Smooth muscle cell (in vitro differentiated cells): ENCODE measurements around the gene TTN. TPM values are rescaled to one million over a fixed set of nuclear protein-coding genes. Genes with fewer than 3 reads are reported as not detected.

Source experiments
- DNase-seq: peaks from one replicate; lab custom pipeline; 2025; ENCODE audit not compliant: unreplicated experiment; lab: John Stamatoyannopoulos, UW
- H2AFZ ChIP-seq: fragments of 200-600 bp; sonication (generic); 2 replicates; pipeline ENCODE4 v1.6.0; 2016; ENCODE audit warnings: antibody characterized with exemption, low read depth, mild to moderate bottlenecking
- H3F3A ChIP-seq: fragments of 200-600 bp; sonication (generic); 2 replicates; pipeline ENCODE4 v1.6.0; 2017; ENCODE audit warnings: antibody characterized with exemption, low read depth
- H3K27ac ChIP-seq: fragments of 200-600 bp; sonication (generic); 2 replicates; pipeline ENCODE4 v1.5.1; 2016; ENCODE audit warnings: low read depth, mild to moderate bottlenecking
- H3K27me3 ChIP-seq: fragments of 200-600 bp; sonication (generic); 2 replicates; pipeline ENCODE4 v1.6.1; 2016; ENCODE audit warnings: low read depth, mild to moderate bottlenecking
- H3K36me3 ChIP-seq: fragments of 200-600 bp; sonication (generic); 2 replicates; pipeline ENCODE4 v1.5.1; 2016; ENCODE audit warnings: low read depth
- H3K4me1 ChIP-seq: fragments of 200-600 bp; sonication (generic); 2 replicates; pipeline ENCODE4 v1.5.1; 2016; ENCODE audit warnings: low read depth
- H3K4me2 ChIP-seq: fragments of 200-600 bp; sonication (generic); 2 replicates; pipeline ENCODE4 v1.6.0; 2016; ENCODE audit warnings: mild to moderate bottlenecking
- H3K4me3 ChIP-seq: fragments of 200-600 bp; sonication (generic); 2 replicates; pipeline ENCODE4 v1.5.1; 2016; ENCODE audit warnings: mild to moderate bottlenecking
- H3K79me2 ChIP-seq: fragments of 200-600 bp; sonication (generic); 2 replicates; pipeline ENCODE4 v1.6.0; 2016; ENCODE audit warnings: low read depth, mild to moderate bottlenecking
- H3K9ac ChIP-seq: fragments of 200-600 bp; sonication (generic); 2 replicates; pipeline ENCODE4 v1.6.0; 2016; ENCODE audit warnings: low read depth
- H3K9me3 ChIP-seq: fragments of 200-600 bp; sonication (generic); replicated peaks from 2 replicates; pipeline ENCODE4 v1.5.1; 2016; ENCODE audit warnings: low read depth
- H4K20me1 ChIP-seq: fragments of 200-600 bp; sonication (generic); 2 replicates; pipeline ENCODE4 v1.6.0; 2016; ENCODE audit warnings: low read depth
- WGBS: methylation state at CpG from one replicate; pipeline ENCODE4 v1.1.7; 2016; ENCODE audit warnings: low lambda C conversion rate; 5-methylcytosine and 5-hydroxymethylcytosine counted together
- polyA plus RNA-seq: library from polyadenylated mRNA; unstranded; fragments of >200 nt; fragmentation: Nextera tagmentation; extraction: Ambion mirVana; gene quantifications from 2 replicates; pipeline ENCODE4 v1.2.1, GENCODE V29; 2016
- total RNA-seq: library from RNA; depleted of rRNA; stranded (reverse); fragments of >200 nt; gene quantifications from 2 replicates; pipeline ENCODE4 v1.2.3, GENCODE V29; 2014
- TF ChIP-seq, protein P1 (sequence below): fragments of 200-600 bp; sonication (generic); IDR thresholded peaks from 2 replicates; pipeline ENCODE4 v1.5.1; 2017; ENCODE audit warnings: borderline replicate concordance, mild to moderate bottlenecking, antibody characterized with exemption; ENCODE audit not compliant: insufficient read depth, poor library complexity, severe bottlenecking

TTN gene
- total and polyA plus RNA-seq, 2 experiments from 2014 or later = 0.25 TPM; not detected in 1

DNA sequence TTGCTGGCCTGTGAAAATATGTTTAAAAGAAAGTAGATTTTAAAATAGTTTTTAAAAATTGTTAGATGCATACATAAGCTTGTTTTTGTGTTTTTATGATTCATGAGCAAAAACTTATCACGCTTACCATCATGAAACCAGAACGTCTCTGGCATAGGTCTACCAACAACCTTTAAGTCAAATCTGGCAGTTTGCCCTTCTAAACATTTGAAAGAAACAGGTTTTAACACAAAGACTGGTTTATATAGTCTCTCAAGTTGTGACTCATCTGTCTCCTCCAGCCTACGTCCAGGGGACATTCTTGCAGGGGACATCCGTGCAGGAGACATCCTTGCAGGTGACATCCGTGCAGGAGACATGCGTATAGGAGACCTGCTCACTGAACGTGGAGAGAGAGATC, 29.6 kb downstream of the TTN start:
- no peak for DNase-seq
- no peaks in the 10 kb centered on the region for H4K20me1 ChIP-seq
- WGBS = 69% methylated on average over 7 of the region's 7 CpGs
- no peak overlapping the region for H2AFZ ChIP-seq
- no peaks in the 10 kb centered on the region for H3K4me1 ChIP-seq
- H3K9ac ChIP-seq = no peak overlapping the region
- H3F3A ChIP-seq = no peaks in the 10 kb centered on the region
- H3K27ac ChIP-seq = no peak overlapping the region
- TF ChIP-seq, protein P1, sequence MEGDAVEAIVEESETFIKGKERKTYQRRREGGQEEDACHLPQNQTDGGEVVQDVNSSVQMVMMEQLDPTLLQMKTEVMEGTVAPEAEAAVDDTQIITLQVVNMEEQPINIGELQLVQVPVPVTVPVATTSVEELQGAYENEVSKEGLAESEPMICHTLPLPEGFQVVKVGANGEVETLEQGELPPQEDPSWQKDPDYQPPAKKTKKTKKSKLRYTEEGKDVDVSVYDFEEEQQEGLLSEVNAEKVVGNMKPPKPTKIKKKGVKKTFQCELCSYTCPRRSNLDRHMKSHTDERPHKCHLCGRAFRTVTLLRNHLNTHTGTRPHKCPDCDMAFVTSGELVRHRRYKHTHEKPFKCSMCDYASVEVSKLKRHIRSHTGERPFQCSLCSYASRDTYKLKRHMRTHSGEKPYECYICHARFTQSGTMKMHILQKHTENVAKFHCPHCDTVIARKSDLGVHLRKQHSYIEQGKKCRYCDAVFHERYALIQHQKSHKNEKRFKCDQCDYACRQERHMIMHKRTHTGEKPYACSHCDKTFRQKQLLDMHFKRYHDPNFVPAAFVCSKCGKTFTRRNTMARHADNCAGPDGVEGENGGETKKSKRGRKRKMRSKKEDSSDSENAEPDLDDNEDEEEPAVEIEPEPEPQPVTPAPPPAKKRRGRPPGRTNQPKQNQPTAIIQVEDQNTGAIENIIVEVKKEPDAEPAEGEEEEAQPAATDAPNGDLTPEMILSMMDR = no peak
- no peak overlapping the region for H3K4me2 ChIP-seq
- H3K27me3 ChIP-seq = no peaks in the 10 kb centered on the region
- no peaks in the 10 kb centered on the region for H3K36me3 ChIP-seq
- no peak overlapping the region for H3K4me3 ChIP-seq
- no peaks in the 10 kb centered on the region for H3K79me2 ChIP-seq
- no peaks in the 10 kb centered on the region for H3K9me3 ChIP-seq

DNA sequence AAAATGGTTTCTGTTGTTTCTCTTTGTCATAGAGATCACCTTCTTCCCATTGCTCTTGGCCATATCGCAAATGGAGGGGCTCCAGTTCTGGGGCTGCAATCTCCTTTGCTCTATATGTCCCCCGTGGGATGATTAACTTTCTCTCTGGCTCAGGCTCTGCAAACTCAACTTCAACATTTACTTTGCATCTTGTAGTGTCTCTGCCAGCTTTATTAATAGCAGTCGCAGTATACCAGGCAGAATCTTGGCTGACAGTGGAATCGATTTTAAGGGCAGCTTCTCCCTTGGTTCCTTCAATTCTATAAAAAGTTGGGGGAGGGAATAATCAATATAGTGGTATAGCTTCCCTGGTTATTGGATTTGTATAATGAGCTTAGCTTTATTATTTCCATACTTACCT, 30.5 kb downstream of the TTN start:
- Histone ChIP-seq H3K27me3 (no peaks in the 10 kb centered on the region), H3F3A (no peaks in the 10 kb centered on the region), H3K36me3 (no peaks in the 10 kb centered on the region), H3K79me2 (no peaks in the 10 kb centered on the region), H3K9me3 (no peaks in the 10 kb centered on the region), H3K4me3 (no peak overlapping the region), H3K4me1 (no peaks in the 10 kb centered on the region), H3K27ac (no peak overlapping the region), H4K20me1 (no peaks in the 10 kb centered on the region), H3K4me2 (no peak overlapping the region), H3K9ac (no peak overlapping the region), H2AFZ (no peak overlapping the region)
- TF ChIP-seq, protein P1 = no peak
- WGBS = 94% methylated on average over 4 of the region's 4 CpGs
- no peak for DNase-seq

DNA sequence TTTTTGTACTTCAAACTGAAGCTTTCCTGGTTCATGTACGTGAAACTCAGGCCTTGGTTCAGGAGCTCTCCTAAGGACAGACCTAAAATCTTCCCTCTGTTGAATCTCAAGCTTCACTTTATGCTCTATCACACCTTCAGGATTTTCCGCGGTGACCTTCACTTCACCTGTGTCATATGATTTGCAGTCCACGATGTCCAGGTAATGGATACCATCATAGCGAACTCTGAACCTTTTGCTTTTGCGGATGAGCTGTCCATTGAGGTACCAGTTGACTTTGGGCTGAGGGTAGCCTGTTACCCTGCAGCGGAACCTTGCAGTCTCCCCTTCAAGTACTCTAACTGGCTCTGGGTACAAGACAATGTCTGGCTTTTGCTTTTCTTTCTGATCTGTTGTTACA, 31.2 kb downstream of the TTN start:
- H3K36me3 ChIP-seq = no peaks in the 10 kb centered on the region
- WGBS = 97% methylated on average over 7 of the region's 7 CpGs
- H3K9ac ChIP-seq = no peak overlapping the region
- no peaks in the 10 kb centered on the region for H3K9me3 ChIP-seq
- H2AFZ ChIP-seq = no peak overlapping the region
- H3K27ac ChIP-seq = no peak overlapping the region
- no peak overlapping the region for H3K4me3 ChIP-seq
- no peaks in the 10 kb centered on the region for H3F3A ChIP-seq
- no peaks in the 10 kb centered on the region for H3K4me1 ChIP-seq
- TF ChIP-seq, protein P1 = no peak
- DNase-seq = no peak
- no peak overlapping the region for H3K4me2 ChIP-seq
- no peaks in the 10 kb centered on the region for H3K79me2 ChIP-seq
- H3K27me3 ChIP-seq = no peaks in the 10 kb centered on the region
- H4K20me1 ChIP-seq = no peaks in the 10 kb centered on the region

DNA sequence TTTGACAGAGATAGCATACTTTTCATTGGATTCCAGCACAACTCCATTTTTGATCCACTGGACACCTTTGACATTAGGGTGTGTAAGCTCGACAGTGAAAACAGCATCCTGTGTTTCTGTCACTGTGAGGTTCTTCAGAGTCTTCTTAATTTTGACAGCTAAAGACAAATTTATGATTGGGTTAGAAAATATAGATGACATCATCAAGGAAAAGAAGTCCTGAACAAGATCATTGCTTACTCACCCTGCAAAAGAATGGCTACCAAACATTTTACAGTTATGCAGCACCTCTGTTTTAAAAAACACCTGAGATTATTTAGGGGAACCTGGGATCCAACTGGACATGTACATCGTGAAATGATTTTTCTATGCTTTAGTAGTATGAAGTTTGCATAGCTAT, 36.7 kb downstream of the TTN start:
- H3K27ac ChIP-seq = no peak overlapping the region
- H3K4me1 ChIP-seq = no peaks in the 10 kb centered on the region
- 88% methylated on average over 2 of the region's 2 CpGs for WGBS
- H3K4me2 ChIP-seq = no peak overlapping the region
- H4K20me1 ChIP-seq = no peaks in the 10 kb centered on the region
- H3K36me3 ChIP-seq = no peaks in the 10 kb centered on the region
- no peaks in the 10 kb centered on the region for H3K79me2 ChIP-seq
- H3F3A ChIP-seq = no peaks in the 10 kb centered on the region
- no peak overlapping the region for H3K9ac ChIP-seq
- no peaks in the 10 kb centered on the region for H3K9me3 ChIP-seq
- no peak overlapping the region for H3K4me3 ChIP-seq
- H2AFZ ChIP-seq = no peak overlapping the region
- DNase-seq = no peak
- TF ChIP-seq, protein P1 = no peak
- no peaks in the 10 kb centered on the region for H3K27me3 ChIP-seq
